ENCODE measurements around the gene ANKRD17. TPM values are rescaled to one million over a fixed set of nuclear protein-coding genes. Genes with fewer than 3 reads are reported as not detected.

Gene ANKRD17
- total RNA-seq, 2 experiments from 2014 or later = 58.4 to 63.7 TPM

DNA sequence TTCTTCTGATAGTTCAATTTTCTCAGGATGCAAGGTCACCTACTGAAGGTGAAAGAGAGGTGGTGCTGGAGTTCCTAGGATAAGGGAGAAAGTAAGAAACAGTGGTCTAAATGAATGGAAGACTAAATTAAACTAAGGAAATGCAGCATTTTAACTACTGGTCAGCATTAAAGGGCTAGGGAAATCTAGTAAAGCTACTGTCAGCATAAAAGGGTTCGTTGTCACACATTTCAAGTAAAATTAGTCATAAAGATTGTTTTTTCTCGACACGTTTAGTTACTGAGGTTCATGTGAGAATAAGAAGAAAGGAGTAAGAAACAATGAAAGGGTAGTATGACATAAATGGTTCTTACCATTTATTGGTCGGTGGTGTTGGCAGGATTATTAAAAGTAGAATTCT lies 149.1 kb downstream of the ANKRD17 start:
- ATAC-seq (peak; percentile 55), DNase-seq (no peak)
- ChIA-PET CTCF (no interaction called here), POLR2A (no interaction called here)
- Mint-ChIP-seq H3K4me1 (peaks cover 11% of the 10 kb centered on the region), H3K27me3 (no peaks in the 10 kb centered on the region), H3K36me3 (ENCODE audit: low read depth) (peaks cover 20% of the 10 kb centered on the region), H3K9me3 (ENCODE audit: low read depth) (no peaks in the 10 kb centered on the region), H3K27ac (no peak overlapping the region), H3K4me3 (no peak overlapping the region)
- intact Hi-C loops (cut with DNase I, micrococcal nuclease) = no loop called here

DNA sequence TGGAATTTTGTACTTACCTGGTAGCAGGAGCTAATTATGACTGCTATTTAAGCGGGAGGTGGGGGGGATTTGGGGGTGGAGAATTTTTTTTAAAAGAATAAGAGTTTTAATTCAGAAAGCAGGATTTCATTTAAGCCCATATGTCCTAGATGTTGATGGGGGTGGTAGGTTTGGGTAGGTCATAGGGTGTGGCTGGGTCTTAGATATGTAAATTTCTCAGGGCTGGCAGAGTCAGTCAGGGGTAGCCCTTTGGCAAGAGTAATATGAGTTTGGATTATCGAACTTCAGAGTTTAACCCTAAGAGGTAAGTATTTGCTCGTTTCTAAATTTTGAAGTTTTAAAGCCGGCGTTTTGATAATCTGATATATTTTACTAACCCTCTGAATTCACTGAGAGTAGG lies 153.9 kb downstream of the ANKRD17 start:
- intact Hi-C loops (cut with DNase I, micrococcal nuclease) = no loop called here
- DNase-seq (no peak), ATAC-seq (no peak)
- Mint-ChIP-seq H3K9me3 (ENCODE audit: low read depth) (no peaks in the 10 kb centered on the region), H3K27ac (peak overlapping the region; percentile 45), H3K4me3 (no peak overlapping the region), H3K27me3 (no peaks in the 10 kb centered on the region), H3K36me3 (ENCODE audit: low read depth) (peaks cover 26% of the 10 kb centered on the region), H3K4me1 (peaks cover 16% of the 10 kb centered on the region)
- ChIA-PET POLR2A (no interaction called here), CTCF (interaction anchor here (0.8 to 1.5 kb wide), 5 partner anchors 9 to 19 kb away, joined by 3 to 7 read pairs (median 4); no protein-coding TSS in a partner anchor)

DNA sequence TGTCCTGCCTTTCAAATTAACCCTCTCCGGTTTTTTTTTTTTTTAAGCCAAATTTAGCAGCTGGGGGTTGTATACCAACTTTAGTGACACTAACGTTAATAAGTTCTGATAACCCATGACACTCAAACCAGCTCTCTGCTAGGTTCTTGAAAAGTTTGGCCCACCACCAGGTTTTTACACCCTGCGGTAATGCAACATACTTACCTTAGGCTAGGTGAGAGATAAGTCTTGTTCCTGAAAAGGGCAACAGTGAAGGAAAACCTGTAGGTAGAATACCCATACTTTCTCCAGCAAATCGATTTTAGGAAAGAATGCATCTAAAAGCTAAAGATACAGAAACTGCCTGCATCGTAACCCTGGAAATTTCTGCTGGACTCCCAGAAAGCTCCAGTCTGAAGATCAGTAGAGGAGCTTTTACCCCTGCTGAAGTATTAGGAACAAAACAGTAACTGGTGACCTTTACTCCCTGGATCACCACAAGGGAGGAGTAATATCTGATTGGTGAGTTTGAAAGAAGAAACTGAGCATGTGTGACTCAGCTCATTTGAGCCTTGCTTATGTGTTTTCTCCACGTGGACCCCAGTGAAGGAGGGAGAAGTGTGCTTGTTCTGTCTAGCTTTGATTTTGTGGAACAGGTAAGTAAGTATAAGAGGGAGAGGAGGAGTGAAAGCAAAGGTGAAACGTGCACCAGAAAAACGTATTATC lies 154.6 kb downstream of the ANKRD17 start:
- ATAC-seq = peak; percentile 76
- intact Hi-C loops (cut with DNase I, micrococcal nuclease) = no loop called here
- H3K36me3 Mint-ChIP-seq (ENCODE audit: low read depth) = peaks cover 33% of the 10 kb centered on the region

DNA sequence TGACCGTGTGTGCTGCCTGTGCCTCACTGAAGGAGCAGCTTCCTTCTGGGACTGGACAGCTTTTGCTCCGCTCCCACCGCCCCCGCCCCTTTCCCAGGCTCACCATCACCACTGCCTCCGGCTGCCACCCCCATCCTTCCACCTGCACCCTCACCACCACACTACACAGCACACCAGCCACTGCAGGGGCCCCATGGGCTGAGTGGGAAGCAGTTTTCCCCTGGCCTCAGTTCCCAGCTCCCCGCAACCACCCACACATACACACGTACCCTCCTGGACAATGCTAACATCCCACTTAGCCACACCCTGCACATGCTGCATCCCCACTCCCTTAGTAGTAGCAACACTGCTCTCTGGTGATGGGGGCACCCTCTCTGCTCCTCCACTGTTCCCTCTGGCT lies 159.5 kb downstream of the ANKRD17 start:
- Mint-ChIP-seq H3K4me1 (peaks cover 2% of the 10 kb centered on the region), H3K27me3 (no peaks in the 10 kb centered on the region), H3K27ac (peak overlapping the region; percentile 44), H3K4me3 (no peak overlapping the region), H3K9me3 (ENCODE audit: low read depth) (no peaks in the 10 kb centered on the region), H3K36me3 (ENCODE audit: low read depth) (peaks cover 31% of the 10 kb centered on the region)
- DNase-seq = no peak
- intact Hi-C loops (cut with DNase I, micrococcal nuclease) = no loop called here
- no peak for ATAC-seq
- CTCF ChIA-PET = no interaction called here
- POLR2A ChIA-PET = no interaction called here

More for the DNA sequence above, 154.6 kb downstream of the ANKRD17 start:
- no peak for DNase-seq
- Mint-ChIP-seq H3K9me3 (ENCODE audit: low read depth) (no peaks in the 10 kb centered on the region), H3K27me3 (no peaks in the 10 kb centered on the region), H3K4me3 (no peak overlapping the region), H3K27ac (peak overlapping the region; percentile 85), H3K4me1 (peaks cover 16% of the 10 kb centered on the region)
- POLR2A ChIA-PET = no interaction called here
- CTCF ChIA-PET = interaction anchor here (0.5 to 1.5 kb wide), 6 partner anchors 9 to 26 kb away, joined by 3 to 7 read pairs (median 4); no protein-coding TSS in a partner anchor

DNA sequence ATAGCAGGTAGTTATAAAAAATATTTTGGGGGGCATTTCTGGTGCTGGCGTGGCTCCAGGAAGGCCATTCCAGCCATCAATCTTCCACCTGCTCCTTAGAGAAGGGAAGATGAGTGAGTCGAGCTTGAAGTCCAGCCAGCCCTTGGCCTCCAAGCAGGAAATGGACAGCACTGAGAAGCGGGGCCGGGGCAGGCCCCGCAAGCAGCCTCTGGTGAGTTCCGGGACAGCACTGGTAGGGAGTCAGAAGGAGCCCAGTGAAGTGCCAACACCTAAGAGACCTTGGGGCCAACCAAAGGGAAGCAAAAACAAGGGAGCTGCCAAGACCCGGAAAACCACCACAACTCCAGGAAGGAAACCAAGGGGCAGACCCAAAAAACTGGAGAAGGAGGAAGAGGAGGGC lies 159.9 kb downstream of the ANKRD17 start:
- Mint-ChIP-seq H3K4me3 (no peak overlapping the region), H3K4me1 (no peaks in the 10 kb centered on the region), H3K27me3 (no peaks in the 10 kb centered on the region), H3K9me3 (ENCODE audit: low read depth) (no peaks in the 10 kb centered on the region), H3K27ac (no peak overlapping the region), H3K36me3 (ENCODE audit: low read depth) (peaks cover 29% of the 10 kb centered on the region)
- POLR2A ChIA-PET = no interaction called here
- DNase-seq (no peak), ATAC-seq (no peak)
- intact Hi-C loops (cut with DNase I, micrococcal nuclease) = no loop called here
- CTCF ChIA-PET = no interaction called here

DNA sequence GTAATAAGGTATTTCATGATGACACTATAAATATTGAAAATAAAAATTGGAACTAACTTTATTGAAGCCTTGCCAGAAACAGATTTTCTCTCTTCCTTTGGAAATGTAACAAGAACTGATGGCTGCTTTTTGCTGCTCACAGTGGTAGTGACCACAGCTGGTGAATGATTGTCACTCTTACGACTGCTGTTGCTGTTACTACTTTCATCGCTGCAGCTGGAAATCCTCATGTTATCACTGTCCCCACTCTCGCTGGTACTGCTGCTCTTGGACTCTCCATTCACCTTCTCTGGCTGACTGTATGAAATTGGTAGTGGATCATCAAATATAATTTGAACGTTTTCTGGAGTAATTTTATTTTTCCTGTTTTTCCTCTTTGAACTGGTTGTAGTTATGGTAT lies 160.6 kb downstream of the ANKRD17 start:
- Mint-ChIP-seq H3K4me1 (no peaks in the 10 kb centered on the region), H3K9me3 (ENCODE audit: low read depth) (no peaks in the 10 kb centered on the region), H3K4me3 (no peak overlapping the region), H3K27me3 (no peaks in the 10 kb centered on the region), H3K36me3 (ENCODE audit: low read depth) (peaks cover 29% of the 10 kb centered on the region), H3K27ac (no peak overlapping the region)
- POLR2A ChIA-PET = interaction anchor here (0.6 kb wide), 1 partner anchor 146 kb away, joined by 3 read pairs; no protein-coding TSS in a partner anchor
- intact Hi-C loops (cut with DNase I, micrococcal nuclease) = no loop called here
- ATAC-seq (no peak), DNase-seq (no peak)
- CTCF ChIA-PET = no interaction called here

DNA sequence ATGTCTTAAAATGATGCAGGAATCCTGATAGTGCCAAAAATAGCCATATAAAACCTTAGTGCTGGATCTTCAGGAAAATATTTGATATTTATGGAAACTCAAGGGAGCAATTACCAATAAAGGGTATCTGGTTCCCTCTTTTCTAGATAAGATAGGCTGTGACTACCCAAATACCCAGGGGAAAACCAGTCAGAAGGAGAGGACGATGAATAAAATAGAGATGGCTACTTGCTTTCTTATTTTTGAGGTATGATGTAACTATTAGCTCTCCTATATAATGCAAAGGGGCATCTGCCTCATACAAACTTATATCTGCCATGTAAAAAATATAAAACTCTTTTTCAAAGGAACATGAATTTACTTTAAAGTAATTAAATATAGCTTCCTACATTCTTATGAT lies 165.7 kb downstream of the ANKRD17 start:
- intact Hi-C loops (cut with DNase I, micrococcal nuclease) = no loop called here
- ATAC-seq (no peak), DNase-seq (no peak)
- no peaks in the 10 kb centered on the region for H3K9me3 Mint-ChIP-seq (ENCODE audit: low read depth)
- H3K36me3 Mint-ChIP-seq (ENCODE audit: low read depth) = peaks cover 29% of the 10 kb centered on the region
- H3K4me3 Mint-ChIP-seq = no peak overlapping the region
- H3K27ac Mint-ChIP-seq = no peak overlapping the region
- CTCF ChIA-PET = no interaction called here
- H3K27me3 Mint-ChIP-seq = no peaks in the 10 kb centered on the region
- peaks cover 10% of the 10 kb centered on the region for H3K4me1 Mint-ChIP-seq
- POLR2A ChIA-PET = no interaction called here

DNA sequence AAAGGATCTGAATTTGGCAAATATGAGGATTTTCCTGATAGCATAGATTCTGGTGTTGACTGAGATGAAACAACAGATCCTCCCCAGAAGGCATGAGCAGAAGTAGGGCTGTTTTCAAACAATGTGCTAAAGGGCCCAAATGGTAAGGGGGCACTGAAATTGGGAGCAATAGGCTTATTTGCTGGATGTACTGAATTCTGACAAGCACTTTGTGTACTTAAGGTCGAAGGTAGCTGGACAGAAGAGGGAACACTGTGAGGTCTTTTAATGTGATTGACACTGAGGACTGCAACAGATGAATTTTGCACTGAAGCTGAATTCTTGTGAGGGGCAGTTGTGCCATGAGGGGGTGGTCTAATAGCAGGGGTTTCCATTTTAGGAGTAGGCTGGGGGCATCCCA lies 167.9 kb downstream of the ANKRD17 start:
- no peak for ATAC-seq
- POLR2A ChIA-PET = no interaction called here
- no peaks in the 10 kb centered on the region for H3K9me3 Mint-ChIP-seq (ENCODE audit: low read depth)
- CTCF ChIA-PET = interaction anchor here (1.3 to 2.0 kb wide), 3 partner anchors 11 to 15 kb away, joined by 3 to 6 read pairs (median 4); no protein-coding TSS in a partner anchor
- no peak overlapping the region for H3K4me3 Mint-ChIP-seq
- H3K27ac Mint-ChIP-seq = no peak overlapping the region
- no peaks in the 10 kb centered on the region for H3K27me3 Mint-ChIP-seq
- peaks cover 20% of the 10 kb centered on the region for H3K4me1 Mint-ChIP-seq
- peaks cover 33% of the 10 kb centered on the region for H3K36me3 Mint-ChIP-seq (ENCODE audit: low read depth)
- DNase-seq = no peak
- intact Hi-C loops (cut with DNase I, micrococcal nuclease) = no loop called here

DNA sequence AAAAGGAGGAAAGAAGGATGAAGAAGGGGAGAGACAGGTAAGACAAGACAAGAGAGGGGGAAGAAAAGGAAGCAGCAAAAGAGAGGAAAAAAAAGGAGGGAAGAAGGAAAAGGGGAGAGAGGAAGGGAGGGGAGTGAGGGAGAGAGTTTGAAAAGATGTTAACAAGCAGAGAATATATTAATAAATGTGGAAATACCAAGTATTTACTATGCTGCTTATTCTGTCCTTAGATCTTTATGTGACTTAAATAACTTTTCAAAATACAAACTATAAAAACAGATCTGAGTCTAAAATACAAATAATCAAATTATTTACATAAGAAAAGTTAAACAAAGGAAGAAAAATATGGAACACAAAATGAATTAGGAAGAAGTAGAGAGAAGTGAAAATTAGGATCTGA lies 170.7 kb downstream of the ANKRD17 start:
- Mint-ChIP-seq H3K4me1 (peaks cover 20% of the 10 kb centered on the region), H3K27me3 (no peaks in the 10 kb centered on the region), H3K4me3 (no peak overlapping the region), H3K27ac (no peak overlapping the region), H3K36me3 (ENCODE audit: low read depth) (peaks cover 48% of the 10 kb centered on the region), H3K9me3 (ENCODE audit: low read depth) (no peaks in the 10 kb centered on the region)
- intact Hi-C loops (cut with DNase I, micrococcal nuclease) = loop anchor here in 1 of 2 experiments (5.0 kb wide), 1 partner anchor 169 kb away; the partner anchor contains the start of gene ANKRD17
- POLR2A ChIA-PET = no interaction called here
- DNase-seq = no peak
- ATAC-seq = no peak
- CTCF ChIA-PET = no interaction called here

DNA sequence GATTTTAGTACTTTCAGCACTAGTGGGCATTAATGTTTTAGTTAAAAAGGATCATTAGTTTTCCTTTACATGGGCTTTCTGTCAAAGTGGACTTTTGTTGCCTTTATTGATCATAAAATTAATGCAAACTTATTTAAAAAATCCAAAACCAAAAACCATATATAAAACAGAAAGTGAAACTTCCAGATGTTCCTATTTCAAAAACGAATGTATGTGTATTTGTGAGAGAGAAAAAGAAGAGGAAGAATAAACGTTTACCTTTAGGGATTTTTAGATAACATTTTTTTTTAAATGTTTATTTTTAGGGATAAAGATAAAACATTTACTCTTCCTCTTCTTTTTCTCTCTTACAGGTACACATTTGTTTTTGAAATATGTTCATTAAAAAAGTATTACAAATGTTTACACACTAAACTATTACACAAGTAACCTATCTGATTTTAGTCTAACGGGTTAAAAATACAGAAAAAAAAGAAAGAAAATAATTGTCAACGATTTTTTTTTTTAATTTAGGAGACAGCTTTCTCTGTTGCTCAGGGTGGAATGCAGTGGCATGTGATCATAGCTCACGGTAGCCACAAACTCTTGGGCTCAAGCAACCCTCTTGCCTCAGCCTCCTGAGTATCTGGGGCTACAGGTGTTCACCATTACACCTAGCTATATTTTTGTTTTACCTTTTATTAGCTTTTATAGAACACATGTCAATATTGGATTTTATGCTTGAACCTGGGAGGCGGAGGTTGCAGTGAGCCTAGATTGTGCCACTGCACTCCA lies 172.3 kb downstream of the ANKRD17 start:
- Mint-ChIP-seq H3K4me1 (peaks cover 19% of the 10 kb centered on the region), H3K27ac (peak overlapping the region; percentile 58), H3K4me3 (peak overlapping the region; percentile 19), H3K27me3 (no peaks in the 10 kb centered on the region), H3K36me3 (ENCODE audit: low read depth) (peaks cover 45% of the 10 kb centered on the region), H3K9me3 (ENCODE audit: low read depth) (no peaks in the 10 kb centered on the region)
- ChIA-PET CTCF (interaction anchor here (1.1 kb wide), 1 partner anchor 27 kb away, joined by 3 read pairs; no protein-coding TSS in a partner anchor), POLR2A (no interaction called here)
- intact Hi-C loops (cut with DNase I, micrococcal nuclease) = loop anchor here in 1 of 2 experiments (5.0 kb wide), 1 partner anchor 171 kb away; the partner anchor contains the start of gene ANKRD17
- ATAC-seq = peak; percentile 60
- no peak for DNase-seq

DNA sequence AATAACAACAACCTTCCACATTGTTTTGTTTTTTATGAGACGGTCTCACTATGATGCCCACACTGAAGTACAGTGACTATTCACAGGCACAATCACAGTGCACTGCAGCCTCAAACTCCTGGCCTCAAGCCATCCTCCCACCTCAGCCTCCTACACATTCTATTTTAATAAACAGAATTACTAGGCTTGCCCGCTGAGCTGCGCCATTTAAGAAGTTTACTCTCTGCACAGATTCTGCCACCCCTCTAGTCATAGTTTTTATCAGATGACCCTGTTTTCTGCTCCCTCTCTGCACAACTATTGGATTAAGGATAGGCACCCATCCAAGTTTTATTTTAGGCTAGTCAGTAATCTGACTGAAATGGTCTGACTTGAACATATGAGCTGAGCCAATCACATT lies 177.8 kb downstream of the ANKRD17 start:
- ATAC-seq (peak; percentile 44), DNase-seq (no peak)
- POLR2A ChIA-PET = no interaction called here
- CTCF ChIA-PET = interaction anchor here (0.8 to 1.4 kb wide), 4 partner anchors 8 to 176 kb away, joined by 3 to 5 read pairs (median 3); no protein-coding TSS in a partner anchor
- Mint-ChIP-seq H3K4me3 (no peak overlapping the region), H3K4me1 (peaks cover 14% of the 10 kb centered on the region), H3K9me3 (ENCODE audit: low read depth) (no peaks in the 10 kb centered on the region), H3K27me3 (no peaks in the 10 kb centered on the region), H3K27ac (peak overlapping the region; percentile 20), H3K36me3 (ENCODE audit: low read depth) (peaks cover 49% of the 10 kb centered on the region)
- intact Hi-C loops (cut with DNase I, micrococcal nuclease) = no loop called here

DNA sequence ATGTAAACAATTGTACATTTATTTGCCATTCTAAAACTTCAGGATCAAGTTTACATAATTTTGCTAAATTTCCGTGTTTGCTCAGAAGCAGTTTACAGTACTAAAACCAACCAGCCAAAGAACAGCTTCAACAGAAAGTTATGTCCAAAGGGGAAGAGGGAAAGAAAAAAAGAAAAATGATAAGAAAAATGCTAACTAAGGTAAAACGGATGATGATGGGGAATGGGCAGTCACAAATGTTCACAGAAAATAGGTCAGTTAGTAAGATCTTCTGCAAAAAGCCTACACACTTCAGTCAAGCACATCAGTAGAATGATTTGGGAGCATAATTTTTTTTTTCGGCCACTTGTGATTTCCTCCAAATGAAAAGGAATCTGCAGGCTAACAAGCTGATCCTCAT lies 182.8 kb downstream of the ANKRD17 start:
- POLR2A ChIA-PET = no interaction called here
- peaks cover 27% of the 10 kb centered on the region for H3K36me3 Mint-ChIP-seq (ENCODE audit: low read depth)
- ATAC-seq (no peak), DNase-seq (no peak)
- peaks cover 11% of the 10 kb centered on the region for H3K4me1 Mint-ChIP-seq
- no peaks in the 10 kb centered on the region for H3K27me3 Mint-ChIP-seq
- no peak overlapping the region for H3K27ac Mint-ChIP-seq
- CTCF ChIA-PET = no interaction called here
- no peaks in the 10 kb centered on the region for H3K9me3 Mint-ChIP-seq (ENCODE audit: low read depth)
- H3K4me3 Mint-ChIP-seq = no peak overlapping the region
- intact Hi-C loops (cut with DNase I, micrococcal nuclease) = no loop called here
